Dedifferentiated amniotic fluid mesenchymal stem cell (primary cell): ENCODE data around the gene MYH15.
A peak's percentile ranks its signal among the peaks of the same experiment; 100 is the strongest.

Source experiments
- DNase-seq: peaks from one replicate; pipeline ENCODE4 v3.0.0-alpha.2; 2016; ENCODE audit errors: extremely low spot score

Gene MYH15

GRCh38 chr3:108472001-108472591 lies 38.3 kb downstream of the MYH15 start:
- peak; percentile 63 for DNase-seq

GRCh38 chr3:108471426-108471825 lies 39.0 kb downstream of the MYH15 start:
- DNase-seq: no peak

DNA sequence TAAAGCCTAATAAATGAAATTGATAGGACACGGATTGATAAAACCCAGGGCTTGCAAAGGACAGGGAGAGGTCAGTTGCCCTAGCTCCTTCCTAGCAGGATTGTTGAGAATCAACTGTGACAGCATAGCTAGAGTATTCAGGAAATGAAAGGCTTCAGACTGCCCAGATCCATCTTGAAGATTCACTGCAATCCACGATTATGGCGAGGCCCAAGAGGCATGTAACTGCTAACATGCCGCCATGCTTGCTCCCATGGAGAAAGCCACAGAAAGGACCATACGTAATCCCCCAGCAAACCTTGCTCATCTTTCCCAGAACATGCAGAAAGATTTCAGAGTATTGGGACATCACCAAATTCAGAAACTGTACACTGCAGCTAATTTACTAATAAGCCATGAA lies 41.3 kb downstream of the MYH15 start:
- no peak for DNase-seq

GRCh38 chr3:108468577-108468976 lies 41.8 kb downstream of the MYH15 start:
- DNase-seq: no peak

DNA sequence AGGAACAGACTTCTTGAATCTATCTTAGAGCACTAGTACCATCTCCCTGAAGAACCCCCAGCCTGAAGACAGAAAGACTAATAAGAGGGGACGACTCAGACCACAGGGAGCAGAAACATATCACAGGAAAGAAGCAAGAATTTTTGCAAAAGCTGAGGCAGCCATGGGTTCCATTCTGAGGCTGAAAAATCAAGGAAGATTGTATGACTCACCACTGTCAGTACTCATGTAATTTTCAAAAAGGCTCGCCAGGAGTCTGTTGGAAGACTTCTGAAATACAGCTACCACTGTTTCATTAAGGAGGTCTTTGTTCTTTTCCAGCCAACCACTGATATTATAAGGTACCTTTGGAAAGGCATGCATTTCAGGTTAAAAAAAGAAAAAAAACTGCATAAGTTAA lies 47.5 kb downstream of the MYH15 start:
- DNase-seq: no peak

- no peak for DNase-seq
Measured at GRCh38 chr3:108461661-108462111, 48.7 kb downstream of the MYH15 start.

GRCh38 chr3:108459225-108459624 lies 51.2 kb downstream of the MYH15 start:
- no peak for DNase-seq

- no peak for DNase-seq
Measured at GRCh38 chr3:108455212-108455705, 55.1 kb downstream of the MYH15 start.

- DNase-seq: no peak
Measured at GRCh38 chr3:108453565-108453964, 56.8 kb downstream of the MYH15 start.

GRCh38 chr3:108450444-108450843 lies 60.0 kb downstream of the MYH15 start:
- no peak for DNase-seq

GRCh38 chr3:108448593-108448992 lies 61.8 kb downstream of the MYH15 start:
- no peak for DNase-seq

GRCh38 chr3:108447096-108447847 lies 63.1 kb downstream of the MYH15 start:
- DNase-seq: no peak

DNA sequence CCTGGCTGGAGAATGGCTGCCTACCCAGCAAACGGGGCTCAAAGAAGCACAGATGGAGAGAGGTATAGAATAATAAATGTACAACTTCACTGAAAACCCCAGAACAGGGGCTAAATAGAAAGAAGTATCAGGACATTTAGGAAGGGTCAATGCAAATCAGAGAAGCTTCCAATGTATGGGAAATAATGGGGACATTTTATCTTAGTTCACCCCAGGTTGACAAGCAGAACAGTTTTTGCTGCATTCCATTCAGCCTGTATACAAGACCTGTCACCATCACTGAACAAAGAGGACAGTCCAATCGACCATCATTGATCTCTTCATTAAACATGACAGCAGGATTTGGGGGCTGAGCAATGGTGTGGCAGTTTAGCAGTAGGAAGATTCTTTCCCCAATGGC lies 68.1 kb downstream of the MYH15 start:
- DNase-seq: no peak

DNA sequence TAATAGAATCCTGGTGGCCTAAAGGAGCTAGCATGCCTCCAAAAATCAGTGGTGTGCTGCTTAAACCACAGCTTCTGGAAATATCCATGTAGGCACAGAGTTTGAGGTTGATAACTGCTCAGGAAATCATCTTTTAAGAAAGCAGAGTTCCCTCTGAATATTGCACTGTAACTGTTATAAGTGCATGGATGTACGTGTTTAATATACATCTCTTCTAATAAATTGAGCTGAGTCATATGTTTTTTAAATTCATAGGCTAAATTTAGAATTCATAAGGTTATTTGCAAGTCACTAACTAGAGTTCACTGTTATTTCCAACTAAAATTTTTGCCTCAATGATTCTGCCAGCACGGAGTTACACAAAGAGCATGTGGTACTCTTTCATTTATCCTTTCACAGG lies 68.9 kb downstream of the MYH15 start:
- no peak for DNase-seq

DNA sequence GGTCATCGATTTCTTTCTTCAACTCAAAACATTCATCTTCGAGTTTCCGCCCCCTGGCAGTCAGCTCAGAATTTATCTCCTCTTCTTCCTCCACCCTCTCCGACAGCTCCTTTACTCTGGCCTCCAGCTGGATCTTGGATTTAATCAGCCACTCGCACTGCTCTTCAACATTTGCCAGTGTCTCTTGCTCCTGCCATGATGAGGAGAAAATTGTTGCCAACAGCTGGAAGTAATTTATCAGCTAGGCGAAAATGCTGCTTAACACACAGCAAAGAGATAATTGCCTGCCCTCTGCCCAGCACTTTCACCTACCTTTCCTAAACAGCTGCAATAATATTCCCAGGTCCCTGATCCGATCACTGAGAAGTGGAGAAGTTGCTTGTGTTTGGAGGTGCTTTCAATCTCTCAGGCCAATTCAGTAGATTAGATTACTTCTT lies 69.3 kb downstream of the MYH15 start:
- no peak for DNase-seq

DNA sequence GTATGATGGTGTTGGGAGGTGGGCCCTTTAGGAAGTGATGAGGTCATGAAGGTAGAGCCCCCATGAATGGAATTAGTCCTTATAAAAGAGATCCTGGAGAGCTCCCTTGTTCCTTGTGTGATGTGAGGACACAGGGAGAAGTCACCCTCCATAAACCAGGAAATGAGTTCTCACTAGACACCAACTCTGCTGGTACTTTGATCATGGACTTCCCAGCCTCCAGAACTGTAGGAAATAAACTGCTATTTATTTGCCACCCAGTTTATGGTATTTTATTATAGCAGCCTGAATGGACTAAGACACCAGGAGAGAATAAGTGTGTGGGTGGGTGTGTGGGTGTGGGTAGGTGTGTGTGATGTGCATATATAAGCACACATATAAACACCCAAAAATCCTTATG lies 71.9 kb downstream of the MYH15 start:
- DNase-seq: no peak

- no peak for DNase-seq
Measured at GRCh38 chr3:108437439-108437838, 73.0 kb downstream of the MYH15 start.

- DNase-seq: no peak
Measured at GRCh38 chr3:108433928-108434327, 76.5 kb downstream of the MYH15 start.

DNA sequence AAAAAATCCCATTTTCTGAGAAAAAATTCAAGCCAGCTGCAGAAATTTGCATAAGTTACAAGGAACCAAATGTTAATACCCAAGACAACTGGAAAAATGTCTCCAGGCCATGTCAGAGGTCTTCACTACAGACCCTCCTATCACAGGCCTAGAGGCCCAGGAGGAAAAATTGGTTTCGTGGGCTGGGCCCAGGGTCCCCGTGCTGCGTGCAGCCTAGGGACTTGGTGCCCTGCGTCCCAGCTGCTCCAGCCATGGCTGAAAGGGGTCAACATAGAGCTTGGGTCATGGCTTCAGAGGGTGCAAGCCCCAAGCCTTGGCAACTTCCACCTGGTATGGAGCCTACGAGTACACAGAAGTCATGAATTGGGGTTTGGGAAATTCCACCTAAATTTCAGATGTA lies 78.0 kb downstream of the MYH15 start:
- no peak for DNase-seq

DNA sequence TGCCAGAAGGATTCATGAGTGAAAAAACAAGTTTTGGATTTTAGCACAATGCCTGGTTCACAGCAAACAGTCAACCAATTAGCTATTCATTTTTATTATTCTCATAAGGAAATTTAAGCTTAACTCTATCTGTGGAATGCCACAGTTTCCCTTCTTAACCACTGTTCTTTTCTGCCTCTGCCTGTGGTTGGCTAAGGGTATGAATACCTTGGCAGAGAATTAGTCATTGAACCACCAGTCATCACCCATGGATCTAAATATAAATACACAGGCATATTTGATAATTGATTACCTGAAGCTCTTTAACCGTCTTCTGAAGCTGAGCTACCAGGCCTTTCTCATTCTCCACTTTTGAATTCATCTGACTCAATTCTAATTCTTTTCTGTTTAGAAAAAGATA lies 79.9 kb downstream of the MYH15 start:
- DNase-seq: no peak

GRCh38 chr3:108428586-108428985 lies 81.8 kb downstream of the MYH15 start:
- no peak for DNase-seq

DNA sequence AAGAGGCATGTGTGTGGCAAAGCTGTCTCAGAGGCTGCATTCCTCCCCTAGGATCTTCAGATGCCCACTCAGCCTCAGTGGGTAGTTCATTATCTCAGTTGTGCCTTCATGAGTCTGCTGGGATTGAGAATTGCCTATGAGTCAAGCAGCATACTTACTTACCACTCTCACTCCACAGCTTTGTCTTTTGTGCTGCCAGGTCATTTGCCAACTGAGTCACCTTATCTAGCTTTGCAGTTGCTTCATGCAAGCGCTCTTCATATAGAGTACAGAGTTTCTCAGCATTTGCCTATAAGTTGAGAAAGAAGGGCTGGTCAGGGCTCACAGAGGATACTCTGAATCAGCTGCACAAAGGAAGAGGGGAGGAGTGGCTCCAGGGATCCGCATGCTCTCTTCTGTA lies 89.5 kb downstream of the MYH15 start:
- DNase-seq: no peak

DNA sequence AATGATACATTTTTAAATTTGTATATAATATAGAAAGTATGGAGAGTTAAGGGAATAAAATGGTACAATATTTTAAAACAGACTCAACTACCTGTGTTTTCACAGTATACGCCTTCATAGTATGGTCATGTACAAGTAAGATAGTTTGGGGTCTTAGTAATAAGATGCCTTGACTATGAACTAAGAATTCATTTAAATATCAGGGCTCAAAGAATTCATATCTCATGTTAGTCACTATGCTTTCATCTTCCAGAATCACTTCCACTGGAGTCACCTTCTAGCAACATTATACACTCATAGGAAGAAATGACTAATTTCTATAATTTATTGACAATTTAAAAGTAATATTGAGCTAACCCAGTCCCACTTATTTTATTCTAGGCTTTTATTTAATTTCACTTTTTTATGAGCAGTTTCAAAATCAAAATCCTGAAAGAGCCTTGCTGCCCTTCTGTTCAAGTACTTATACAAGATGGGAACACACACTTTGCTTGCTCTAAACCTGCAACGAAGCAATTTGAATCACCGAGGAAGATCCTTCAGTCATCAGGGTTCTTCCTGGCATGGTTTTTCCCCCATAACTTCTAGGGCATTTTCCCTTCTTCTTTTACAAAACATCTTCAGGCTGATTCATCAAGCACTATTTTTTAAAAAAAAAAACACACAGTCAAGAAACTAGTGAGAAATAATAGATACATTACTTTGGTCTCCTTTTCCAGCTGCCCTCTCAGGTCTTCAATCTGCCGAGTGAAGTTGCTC lies 94.1 kb downstream of the MYH15 start:
- DNase-seq: no peak
